Retinal pigment epithelial cell (primary cell): ENCODE data around the gene PDIA4.
"Not testable (repeated sequence)": the region's sequence is repeated elsewhere in the genome, so short reads cannot be mapped to it uniquely, and the experiment has no call there.

Experiments
- DNase-seq: peaks from one replicate; pipeline ENCODE4 v3.0.0-alpha.2; 2010; ENCODE audit warnings: low read depth
- H3K4me3 ChIP-seq: 2 replicates; pipeline ENCODE4 v1.5.1; 2011; ENCODE audit warnings: mild to moderate bottlenecking, low read length, control low read depth, moderate library complexity
- TF ChIP-seq, protein P1 (sequence below): conservative IDR thresholded peaks from 2 replicates; pipeline ENCODE4 v1.5.1; 2011; ENCODE audit warnings: low read depth, low read length, control low read depth, inconsistent platforms

PDIA4 gene

DNA sequence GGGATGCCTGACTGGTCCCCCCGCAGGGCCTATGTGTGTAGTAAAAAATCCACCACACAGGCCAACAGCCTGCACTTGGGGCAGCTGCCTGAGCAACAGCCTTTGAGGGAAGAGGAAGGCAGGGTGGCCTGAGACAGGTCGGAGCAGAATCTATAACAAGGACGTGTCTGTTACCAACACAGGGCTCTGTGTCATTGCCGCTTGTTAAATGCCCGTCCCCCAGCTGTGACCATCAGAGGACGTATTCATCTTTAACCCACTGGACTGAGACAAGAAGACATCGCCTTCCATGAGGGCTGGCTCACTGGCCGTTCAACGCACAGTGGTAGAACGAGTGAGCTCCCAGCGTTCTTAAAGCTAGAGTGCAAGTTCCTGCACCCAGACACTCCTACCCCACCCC, 7.8 kb downstream of the PDIA4 start:
- no peak overlapping the region for H3K4me3 ChIP-seq
- TF ChIP-seq, protein P1, sequence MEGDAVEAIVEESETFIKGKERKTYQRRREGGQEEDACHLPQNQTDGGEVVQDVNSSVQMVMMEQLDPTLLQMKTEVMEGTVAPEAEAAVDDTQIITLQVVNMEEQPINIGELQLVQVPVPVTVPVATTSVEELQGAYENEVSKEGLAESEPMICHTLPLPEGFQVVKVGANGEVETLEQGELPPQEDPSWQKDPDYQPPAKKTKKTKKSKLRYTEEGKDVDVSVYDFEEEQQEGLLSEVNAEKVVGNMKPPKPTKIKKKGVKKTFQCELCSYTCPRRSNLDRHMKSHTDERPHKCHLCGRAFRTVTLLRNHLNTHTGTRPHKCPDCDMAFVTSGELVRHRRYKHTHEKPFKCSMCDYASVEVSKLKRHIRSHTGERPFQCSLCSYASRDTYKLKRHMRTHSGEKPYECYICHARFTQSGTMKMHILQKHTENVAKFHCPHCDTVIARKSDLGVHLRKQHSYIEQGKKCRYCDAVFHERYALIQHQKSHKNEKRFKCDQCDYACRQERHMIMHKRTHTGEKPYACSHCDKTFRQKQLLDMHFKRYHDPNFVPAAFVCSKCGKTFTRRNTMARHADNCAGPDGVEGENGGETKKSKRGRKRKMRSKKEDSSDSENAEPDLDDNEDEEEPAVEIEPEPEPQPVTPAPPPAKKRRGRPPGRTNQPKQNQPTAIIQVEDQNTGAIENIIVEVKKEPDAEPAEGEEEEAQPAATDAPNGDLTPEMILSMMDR: no peak
- no peak for DNase-seq

DNA sequence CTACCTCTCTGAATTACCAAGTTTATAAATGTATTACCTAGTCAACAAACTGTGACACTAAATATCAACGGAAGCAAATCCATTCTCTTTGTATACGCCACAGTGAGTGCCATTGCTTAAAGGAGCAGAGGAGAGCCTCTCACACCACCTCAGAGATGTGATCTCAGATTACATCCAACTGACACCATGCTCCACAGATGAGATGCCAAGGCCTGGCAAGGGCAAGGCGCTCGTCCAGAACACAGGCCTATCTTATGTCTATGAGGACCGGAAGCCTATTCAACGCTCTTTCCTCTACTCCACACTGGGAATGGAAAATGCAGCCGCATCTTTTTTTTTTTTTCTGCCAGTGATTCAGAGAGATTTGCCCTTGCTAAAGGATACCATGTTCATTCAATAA, 11.4 kb downstream of the PDIA4 start:
- no peak overlapping the region for H3K4me3 ChIP-seq
- TF ChIP-seq, protein P1: no peak
- DNase-seq: no peak

DNA sequence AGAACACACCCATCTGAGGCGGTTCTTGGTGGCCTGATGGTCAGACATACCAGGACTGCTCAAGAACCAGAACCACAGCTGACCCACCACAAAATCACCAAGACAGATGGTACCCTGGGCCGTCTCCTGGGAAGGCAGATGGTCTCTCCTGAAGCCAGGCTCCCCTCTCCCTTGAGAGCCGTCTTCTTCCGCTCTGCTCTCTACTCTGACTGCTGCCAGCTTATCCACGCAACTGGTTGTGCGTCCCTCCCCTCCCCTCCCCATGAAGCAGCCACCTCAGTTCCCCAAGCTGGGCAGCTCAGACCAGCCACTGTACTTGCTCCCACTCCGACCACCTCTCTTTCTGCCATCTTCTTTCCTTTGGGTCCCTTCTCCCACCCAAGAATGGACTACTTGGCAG, 14.0 kb downstream of the PDIA4 start:
- no peak for DNase-seq
- TF ChIP-seq, protein P1: no peak
- no peak overlapping the region for H3K4me3 ChIP-seq

DNA sequence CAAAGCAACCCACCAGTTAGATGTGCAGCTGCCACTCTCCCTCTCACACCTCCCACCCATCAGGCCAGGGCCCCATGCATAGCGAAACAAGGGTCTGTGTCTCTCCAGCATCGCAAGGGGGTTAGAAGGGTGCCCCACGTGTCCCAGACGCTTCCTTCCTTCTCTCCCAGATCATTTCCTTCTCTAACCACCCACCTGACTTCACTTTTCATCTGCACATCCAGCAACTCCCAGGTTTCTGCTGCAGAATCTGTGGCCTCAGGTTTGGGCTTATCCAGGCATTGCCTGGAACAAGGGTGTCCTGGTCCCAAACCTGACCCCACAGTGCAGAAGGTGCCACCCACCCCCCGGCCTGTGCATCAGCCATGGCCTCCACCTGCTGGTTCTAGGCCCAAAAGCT, 14.4 kb downstream of the PDIA4 start:
- DNase-seq: no peak
- TF ChIP-seq, protein P1: no peak

DNA sequence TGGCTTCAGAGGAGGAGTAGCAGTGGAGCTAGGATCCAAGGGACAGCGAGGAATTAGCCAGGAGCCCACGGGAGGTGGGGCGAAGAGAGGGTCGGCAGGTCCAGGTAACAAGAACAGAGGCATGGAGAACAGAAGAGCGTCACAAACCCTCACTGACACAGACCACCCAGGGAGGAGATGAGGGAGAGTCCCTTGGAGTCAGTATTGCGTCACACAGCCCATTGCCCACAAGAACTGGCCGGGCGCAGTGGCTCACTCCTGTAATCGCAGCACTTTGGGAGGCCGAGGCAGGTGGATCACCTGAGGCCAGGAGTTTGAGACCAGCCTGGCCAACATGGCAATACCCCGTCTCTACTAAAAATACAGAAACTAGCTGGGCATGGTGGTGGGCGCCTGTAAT, 15.6 kb downstream of the PDIA4 start:
- not testable (repeated sequence) for H3K4me3 ChIP-seq, DNase-seq

More for the DNA sequence above, 14.4 kb downstream of the PDIA4 start:
- H3K4me3 ChIP-seq: no peak overlapping the region

DNA sequence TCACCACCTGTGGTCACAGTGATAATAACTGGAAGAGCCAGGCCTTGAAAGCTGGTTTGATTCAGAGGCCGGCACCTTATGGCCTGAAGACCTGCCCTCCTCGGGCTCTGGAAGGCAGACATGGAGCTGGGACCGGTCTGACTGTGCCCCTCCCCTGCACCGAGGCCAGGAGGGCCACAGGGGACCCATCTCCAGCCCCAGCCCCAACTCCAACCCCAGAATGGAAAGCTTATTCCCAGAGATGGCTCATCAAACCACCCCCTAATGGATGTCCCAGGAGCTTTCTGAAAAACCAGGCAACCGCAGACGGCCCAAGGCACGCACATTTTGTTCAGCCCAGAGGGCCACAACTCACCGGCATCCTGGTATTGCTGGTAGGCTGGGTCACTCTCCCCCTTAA, 16.8 kb downstream of the PDIA4 start:
- TF ChIP-seq, protein P1: no peak

DNA sequence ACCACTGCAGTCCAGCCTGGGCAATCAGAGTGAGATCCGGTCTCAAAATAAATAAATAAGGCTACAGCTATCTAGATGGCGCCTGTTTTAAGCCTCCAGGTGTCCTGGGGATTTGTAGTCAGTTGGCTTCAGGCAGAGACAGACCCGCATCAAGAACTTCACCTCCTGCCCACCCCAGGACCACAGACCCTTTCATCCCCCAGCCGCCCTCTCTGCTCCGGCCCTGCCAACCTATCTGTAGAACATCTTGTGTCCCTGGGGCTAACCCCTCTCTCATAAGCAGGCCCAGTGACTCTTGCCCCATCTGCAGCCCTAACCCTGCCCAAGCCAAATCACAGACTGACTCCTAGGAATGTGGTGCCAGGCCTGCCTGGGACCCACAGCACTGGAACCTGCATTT, 17.9 kb downstream of the PDIA4 start:
- TF ChIP-seq, protein P1: no peak
- no peak for DNase-seq
- H3K4me3 ChIP-seq: no peak overlapping the region

More for the DNA sequence above, 16.8 kb downstream of the PDIA4 start:
- no peak for DNase-seq
- no peak overlapping the region for H3K4me3 ChIP-seq

DNA sequence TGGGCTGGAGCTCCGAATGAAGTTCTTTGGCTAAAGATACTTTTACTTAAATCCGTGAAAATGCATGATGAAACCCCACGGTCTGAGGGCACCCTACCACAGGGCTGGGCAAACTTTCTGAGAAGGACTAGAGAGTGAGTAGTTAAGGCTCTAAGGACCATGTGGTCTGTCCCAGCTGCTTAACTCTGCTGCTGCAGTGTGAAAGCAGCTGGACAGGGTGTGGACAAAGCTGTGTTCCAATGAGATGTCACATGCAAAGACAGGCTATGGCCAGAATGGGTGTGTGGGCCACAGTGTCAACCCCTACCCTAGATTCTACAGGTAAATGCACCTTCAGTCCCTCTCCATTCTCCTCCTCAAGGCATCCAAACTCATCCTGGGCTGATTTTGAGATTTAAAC, 18.8 kb downstream of the PDIA4 start:
- no peak overlapping the region for H3K4me3 ChIP-seq
- DNase-seq: no peak
- TF ChIP-seq, protein P1: no peak
